K562 (cell line): ENCODE data around the gene PRSS27. TPM values are rescaled to one million over a fixed set of nuclear protein-coding genes. Genes with fewer than 3 reads are reported as not detected.

Experiments used
- ATAC-seq: fragments of 200-7000 bp; cut with Tn5 transposase; 3 replicates; pipeline ENCODE4 v1.9.1; 2020; ENCODE audit warnings: moderate library complexity
- BruUV-seq: library from RNA; stranded (reverse); fragments of 400-500 nt; replicated peaks from 2 replicates; lab custom pipeline; 2021; lab: Mats Ljungman, UMichigan
- CTCF ChIA-PET: fragments of 300-600 bp; formaldehyde crosslinking; extraction: SDS; loops from one replicate; lab custom pipeline; 2021; ENCODE audit warnings: low intra/inter-chr PET ratio; lab: Yijun Ruan, JAX
- POLR2A ChIA-PET: fragments of 300-600, 350-650 bp; sonication (Branson Sonifier 250); formaldehyde crosslinking; extraction: SDS; loops from one replicate; lab custom pipeline; 2021; ENCODE audit warnings: antibody characterized with exemption, inconsistent platforms; lab: Yijun Ruan, JAX
- DNase-seq, 4 experiments: peaks; one replicate each; pipeline versions ENCODE4 v3.0.0 to v3.0.0-alpha.2; 2011 to 2018; ENCODE audit warnings: low spot score in 3 of 4, mixed read lengths in 3 of 4; ENCODE audit errors: extremely low read depth in 1 of 4
- FAIRE-seq: peaks from 2 replicates; lab custom pipeline; 2011; peaks lifted over from hg19 to GRCh38; lab: Jason Lieb, UNC
- H2AFZ ChIP-seq: 2 replicates; pipeline ENCODE4 v1.6.0; 2011; ENCODE audit warnings: low read depth, low read length, control low read depth, inconsistent platforms
- H3K27ac ChIP-seq: fragments of 200-600 bp; 3 replicates; pipeline ENCODE4 v1.8.0; 2011; ENCODE audit warnings: low read depth, mild to moderate bottlenecking, control low read depth, inconsistent platforms, low read length, moderate library complexity, mixed read lengths; ENCODE audit errors: extremely low read depth
- H3K27me3 ChIP-seq, 2 experiments: fragments of 300-600 bp in 1 of 2; 2 replicates in 1 of 2; 3 replicates in 1 of 2; pipeline versions ENCODE4 v1.6.0 to v1.8.0; 2011; ENCODE audit warnings: inconsistent platforms in 2 of 2, low read length in 2 of 2, mild to moderate bottlenecking in 1 of 2, mixed read lengths in 1 of 2, moderate library complexity in 1 of 2; ENCODE audit not compliant: control insufficient read depth in 2 of 2, insufficient read depth in 2 of 2
- H3K36me3 ChIP-seq: fragments of 300-600 bp; 3 replicates; pipeline ENCODE4 v1.8.0; 2011; ENCODE audit warnings: mild to moderate bottlenecking, low read length, inconsistent platforms; ENCODE audit not compliant: control insufficient read depth, insufficient read depth
- H3K4me1 ChIP-seq, 2 experiments: fragments of 200-600 bp in 1 of 2; replicated peaks in 1 of 2; 2 replicates in 1 of 2; 3 replicates in 1 of 2; pipeline versions ENCODE4 v1.5.1 to v1.8.0; 2011; ENCODE audit warnings: inconsistent platforms in 2 of 2, low read length in 2 of 2, mild to moderate bottlenecking in 1 of 2, mixed read lengths in 1 of 2, moderate library complexity in 1 of 2; ENCODE audit not compliant: control insufficient read depth in 2 of 2, insufficient read depth in 2 of 2
- H3K4me2 ChIP-seq: 2 replicates; pipeline ENCODE4 v1.6.1; 2011; ENCODE audit warnings: low read length, control low read depth, inconsistent platforms, mixed read lengths; ENCODE audit not compliant: insufficient read depth
- H3K4me3 ChIP-seq: fragments of 200-600 bp; sonication (generic), shearing (Covaris generic); 2 replicates; pipeline ENCODE4 v1.5.1; 2016; ENCODE audit warnings: control low read depth, inconsistent platforms
- H3K79me2 ChIP-seq: fragments of 200-600 bp; 3 replicates; pipeline ENCODE4 v1.8.0; 2011; ENCODE audit warnings: low read length, inconsistent platforms; ENCODE audit not compliant: control insufficient read depth, insufficient read depth
- H3K9ac ChIP-seq, 2 experiments: 2 replicates each; pipeline versions ENCODE4 v1.6.0 to v1.6.1; 2011; ENCODE audit warnings: low read depth in 2 of 2, low read length in 2 of 2, control low read depth in 1 of 2, inconsistent platforms in 1 of 2, mild to moderate bottlenecking in 1 of 2, mixed read lengths in 1 of 2; ENCODE audit not compliant: insufficient read depth in 1 of 2
- H3K9me1 ChIP-seq: one replicate; pipeline ENCODE4 v1.6.0; 2011; ENCODE audit warnings: inconsistent platforms, mild to moderate bottlenecking, low read length, moderate library complexity; ENCODE audit not compliant: control insufficient read depth, insufficient read depth
- H3K9me3 ChIP-seq: replicated peaks from 2 replicates; pipeline ENCODE4 v1.5.1; 2011; ENCODE audit warnings: low read depth, low read length, inconsistent platforms; ENCODE audit not compliant: control insufficient read depth, insufficient read depth
- H4K20me1 ChIP-seq: replicated peaks from 2 replicates; pipeline ENCODE4 v1.6.1; 2011; ENCODE audit warnings: low read length, inconsistent platforms, mixed read lengths; ENCODE audit not compliant: control insufficient read depth, insufficient read depth
- MGA ChIP-seq: fragments of 450-650 bp; IDR thresholded peaks from 2 replicates; pipeline ENCODE4 v1.6.1; 2016; ENCODE audit warnings: mild to moderate bottlenecking, moderate library complexity
- NFRKB ChIP-seq: fragments of 450-650 bp; IDR thresholded peaks from 2 replicates; pipeline ENCODE4 v1.6.1; 2016; ENCODE audit warnings: low read depth
- POLR2A ChIP-seq: fragments of 450-650 bp; conservative IDR thresholded peaks from 2 replicates; pipeline ENCODE4 v1.6.1; 2016
- POLR2G ChIP-seq: fragments of 200-400 bp; formaldehyde crosslinking; IDR thresholded peaks from 2 replicates; pipeline ENCODE4 v1.6.1; 2017; ENCODE audit warnings: low read depth, mild to moderate bottlenecking, antibody characterized with exemption, low read length, moderate library complexity
- RBFOX2 ChIP-seq: fragments of 200-400 bp; formaldehyde crosslinking; IDR thresholded peaks from 2 replicates; pipeline ENCODE4 v1.6.1; 2017; ENCODE audit warnings: low read depth, mild to moderate bottlenecking, low read length, moderate library complexity
- RBM22 ChIP-seq: fragments of 200-400 bp; formaldehyde crosslinking; IDR thresholded peaks from 2 replicates; pipeline ENCODE4 v1.6.1; 2018; ENCODE audit warnings: low read length, low read depth; ENCODE audit not compliant: poor library complexity, severe bottlenecking
- SAFB ChIP-seq: fragments of 200-400 bp; formaldehyde crosslinking; IDR thresholded peaks from 2 replicates; pipeline ENCODE4 v1.6.1; 2017; ENCODE audit warnings: low read depth, low read length, borderline replicate concordance
- ZNF197 ChIP-seq: fragments of 200-800 bp; sonication (Bioruptor generic); IDR thresholded peaks from 2 replicates; pipeline ENCODE4 v1.6.1; 2016; ENCODE audit warnings: low read depth, missing genetic modification characterization, missing compliant biosample characterization
- WGBS: fragments of 100-300 bp; shearing (Covaris generic); methylation state at CpG from one replicate; pipeline ENCODE4 v1.1.6; 2016; ENCODE audit warnings: low coverage, mixed read lengths; ENCODE audit not compliant: insufficient coverage; ENCODE audit errors: missing lambda C conversion rate; 5-methylcytosine and 5-hydroxymethylcytosine counted together
- in situ Hi-C: fragments of 300-500 bp; cut with MboI; formaldehyde crosslinking; loops from 4 replicates; pipeline ENCODE4 v1.15.0; 2018; ENCODE audit warnings: inconsistent platforms, mixed read lengths
- intact Hi-C: fragments of 100-400 bp; cut with micrococcal nuclease; formaldehyde crosslinking; loops from 2 replicates; pipeline ENCODE4 v1.14.2; 2022
- polyA plus RNA-seq, 8 experiments: library from polyadenylated mRNA; depleted of rRNA in 4 of 8; stranded (reverse) in 5 of 8; unstranded in 3 of 8; fragments of >200 nt; fragmentation: Nextera tagmentation in 2 of 8; fragmentation: Illumina TruSeq in 1 of 8; extraction: Ambion mirVana in 2 of 8; extraction: Trizol in 1 of 8; gene quantifications; 2 replicates each; pipeline versions ENCODE4 v1.2.1 to v1.2.3, GENCODE V29; 2011 to 2014; ENCODE audit warnings: inconsistent platforms in 1 of 8, missing spikeins in 1 of 8
- total RNA-seq, 7 experiments: library from RNA; depleted of rRNA in 6 of 7; stranded (reverse); fragments of >200 nt in 6 of 7; fragmentation: Illumina TruSeq in 2 of 7; extraction: Trizol in 2 of 7; gene quantifications; 2 replicates each; pipeline versions ENCODE4 v1.2.1 to v1.2.3, GENCODE V29; 2011 to 2021; ENCODE audit warnings: low replicate concordance in 1 of 7

The PRSS27 gene
- total and polyA plus RNA-seq, 9 of the 15 experiments (the other 6 are each of a cell fraction or from before 2014, with no cell fraction given): 0.09 to 0.20 (median 0.17) TPM; not detected in 5

GRCh38 chr16:2767140-2767731 is 47.2 kb upstream of the PRSS27 start:
- Histone ChIP-seq H3K4me3 (no peak overlapping the region), H3K4me1 (peaks cover 13 to 58% of the 10 kb centered on the region in 2 experiments; a peak in 4 of 5 replicates), H3K79me2 (peaks cover 63% of the 10 kb centered on the region), H3K36me3 (peaks cover 100% of the 10 kb centered on the region), H3K4me2 (no peak overlapping the region), H3K27ac (no peak overlapping the region; the same call in 2 of the 3 replicates), H3K27me3 (no peaks in the 10 kb centered on the region), H3K9me1 (no peaks in the 10 kb centered on the region), H3K9ac (peak overlapping the region in 1 of 2 experiments; percentile 28; a peak in 2 of 4 replicates), H3K9me3 (peaks cover 9% of the 10 kb centered on the region), H2AFZ (no peak overlapping the region), H4K20me1 (peaks cover 24% of the 10 kb centered on the region)
- TF ChIP-seq MGA: no peak
- TF ChIP-seq POLR2G: peak; percentile 71
- peak; percentile 13; the same call in 1 of the 2 replicates for TF ChIP-seq SAFB
- TF ChIP-seq RBM22: peak; percentile 91
- peak; percentile 18; the same call in 1 of the 2 replicates for TF ChIP-seq POLR2A
- no peak for TF ChIP-seq NFRKB
- no peak for TF ChIP-seq ZNF197 (CRISPR knock-in tag)
- TF ChIP-seq RBFOX2: peak; percentile 68
- in situ Hi-C loops: no loop called here
- DNase-seq (no peak), FAIRE-seq (no peak), ATAC-seq (no peak)
- CTCF ChIA-PET: no interaction called here
- 96% methylated on average over 13 of the region's 19 CpGs for WGBS
- POLR2A ChIA-PET: interaction anchor here (0.6 to 9.0 kb wide), 6 partner anchors 10 to 227 kb away, joined by 3 to 96 read pairs (median 12); partner anchors contain the start of genes ELOB and SRRM2
- no TSS peak for BruUV-seq
- intact Hi-C loops: no loop called here
